Measurements from ENCODE around the gene COL12A1. TPM values are rescaled to one million over a fixed set of nuclear protein-coding genes. Genes with fewer than 3 reads are reported as not detected.

The COL12A1 gene
- total RNA-seq, 3 donors from 2014 or later (not counting 1 experiment from before 2014, with no cell fraction given): 0.25 TPM; not detected in 2

DNA sequence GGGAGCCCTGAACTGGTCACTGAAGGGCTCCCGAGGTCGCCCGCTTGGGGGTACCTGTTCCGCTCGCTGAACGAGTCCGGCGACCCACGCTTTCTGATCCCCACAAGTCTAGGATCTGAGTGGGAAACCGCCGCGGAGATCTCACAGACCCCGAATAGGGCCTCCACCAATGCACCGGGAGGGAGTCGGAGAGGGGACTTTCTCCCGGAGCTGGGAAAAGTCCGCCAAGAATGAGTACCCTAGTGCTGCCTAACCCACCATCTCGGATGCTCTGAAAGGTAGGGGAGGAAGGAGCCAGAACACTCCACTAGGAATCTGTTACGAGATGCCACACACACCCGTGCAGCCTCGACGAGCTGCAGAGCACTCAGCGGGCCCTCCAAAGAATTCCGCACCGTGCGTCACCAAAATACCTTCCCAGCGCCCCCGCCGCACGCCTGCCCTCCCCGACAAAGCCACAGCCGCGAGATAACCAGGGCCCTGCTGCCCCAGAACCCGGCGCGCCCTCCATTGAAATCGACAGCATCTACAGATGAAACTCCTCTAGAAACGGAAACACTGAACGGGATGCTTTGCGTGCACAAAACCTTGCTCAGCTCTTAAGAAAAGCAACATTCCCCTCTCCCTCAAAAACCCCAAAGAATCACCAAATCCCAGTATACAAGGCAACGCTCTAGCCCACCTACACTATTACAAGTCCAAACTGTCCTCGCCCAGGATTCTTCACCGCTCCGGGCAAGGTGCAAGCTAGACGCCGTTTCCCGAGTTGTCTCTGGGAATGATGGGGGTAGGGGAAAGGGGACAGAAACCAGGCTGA is 686 bp downstream of the COL12A1 start:
- WGBS (ENCODE audit: insufficient coverage): 5% methylated on average over 47 of the region's 47 CpGs
- Histone ChIP-seq H3K4me3 (ENCODE audit: low read length) (no peak overlapping the region), H3K27me3 (ENCODE audit: control insufficient read depth, insufficient read depth, low read length) (peaks cover 55% of the 10 kb centered on the region), H3K9me3 (ENCODE audit: control insufficient read depth, insufficient read depth, low read length) (no peaks in the 10 kb centered on the region), H3K4me1 (ENCODE audit: control insufficient read depth, insufficient read depth, low read length) (peaks cover 50% of the 10 kb centered on the region), H3K36me3 (ENCODE audit: control insufficient read depth, insufficient read depth, low read length) (no peaks in the 10 kb centered on the region), H3K27ac (ENCODE audit: low read length) (no peak overlapping the region)
- Mint-ChIP-seq H3K27ac (no peak overlapping the region), H3K36me3 (no peaks in the 10 kb centered on the region), H3K9me3 (no peaks in the 10 kb centered on the region), H3K4me3 (peak overlapping the region; percentile 8), H3K27me3 (ENCODE audit: low read depth in 2 of 2) (peaks cover 73 to 88% of the 10 kb centered on the region in 2 donors), H3K4me1 (peaks cover 37 to 54% of the 10 kb centered on the region in 2 donors)
- intact Hi-C loops (cut with micrococcal nuclease): no loop called here
- TF ChIP-seq, protein P1, sequence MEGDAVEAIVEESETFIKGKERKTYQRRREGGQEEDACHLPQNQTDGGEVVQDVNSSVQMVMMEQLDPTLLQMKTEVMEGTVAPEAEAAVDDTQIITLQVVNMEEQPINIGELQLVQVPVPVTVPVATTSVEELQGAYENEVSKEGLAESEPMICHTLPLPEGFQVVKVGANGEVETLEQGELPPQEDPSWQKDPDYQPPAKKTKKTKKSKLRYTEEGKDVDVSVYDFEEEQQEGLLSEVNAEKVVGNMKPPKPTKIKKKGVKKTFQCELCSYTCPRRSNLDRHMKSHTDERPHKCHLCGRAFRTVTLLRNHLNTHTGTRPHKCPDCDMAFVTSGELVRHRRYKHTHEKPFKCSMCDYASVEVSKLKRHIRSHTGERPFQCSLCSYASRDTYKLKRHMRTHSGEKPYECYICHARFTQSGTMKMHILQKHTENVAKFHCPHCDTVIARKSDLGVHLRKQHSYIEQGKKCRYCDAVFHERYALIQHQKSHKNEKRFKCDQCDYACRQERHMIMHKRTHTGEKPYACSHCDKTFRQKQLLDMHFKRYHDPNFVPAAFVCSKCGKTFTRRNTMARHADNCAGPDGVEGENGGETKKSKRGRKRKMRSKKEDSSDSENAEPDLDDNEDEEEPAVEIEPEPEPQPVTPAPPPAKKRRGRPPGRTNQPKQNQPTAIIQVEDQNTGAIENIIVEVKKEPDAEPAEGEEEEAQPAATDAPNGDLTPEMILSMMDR (IDR thresholded peaks at IDR 0.05): no peak
- DNase-seq: peak in 1 of 2 donors; percentile 38
- ATAC-seq: no peak

DNA sequence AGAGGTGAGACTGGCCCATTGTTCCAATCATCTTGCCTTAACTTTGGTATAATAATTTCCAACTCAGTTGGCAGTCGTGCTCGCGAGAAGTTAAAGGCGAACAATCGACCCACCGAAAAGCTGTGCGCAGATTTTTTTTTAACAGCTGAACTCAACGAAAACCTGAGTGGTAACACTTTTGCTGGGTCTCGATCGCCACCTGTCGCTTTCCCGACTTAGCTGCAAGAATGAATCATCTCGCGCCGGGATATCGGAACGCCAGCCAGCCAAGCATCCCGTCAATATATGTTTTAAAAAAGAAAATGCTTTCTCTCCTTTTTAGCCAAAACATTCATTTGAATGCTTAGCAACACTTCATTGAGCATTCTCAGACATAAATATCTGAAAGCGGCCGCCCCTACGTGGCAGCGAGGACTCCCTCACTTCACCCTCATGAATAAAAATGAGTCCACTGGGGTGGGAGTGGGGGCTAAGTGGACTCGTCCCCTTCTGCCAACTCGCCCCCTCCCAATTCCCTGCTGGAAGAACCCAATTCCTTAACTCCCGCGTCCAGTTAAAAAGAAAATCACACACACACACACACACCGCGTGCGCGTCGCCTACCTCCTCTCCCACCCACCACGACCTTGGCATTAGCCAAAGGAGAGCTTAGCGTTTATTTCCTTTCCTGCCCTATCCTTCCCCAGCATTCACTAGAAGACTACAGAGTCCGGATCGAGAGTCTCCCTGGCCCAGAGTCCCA is 1.5 kb downstream of the COL12A1 start:
- H3K36me3 ChIP-seq (ENCODE audit: control insufficient read depth, insufficient read depth, low read length): no peaks in the 10 kb centered on the region
- H3K27ac ChIP-seq (ENCODE audit: low read length): no peak overlapping the region
- H3K9me3 ChIP-seq (ENCODE audit: control insufficient read depth, insufficient read depth, low read length): no peaks in the 10 kb centered on the region
- H3K27me3 ChIP-seq (ENCODE audit: control insufficient read depth, insufficient read depth, low read length): peaks cover 55% of the 10 kb centered on the region
- DNase-seq: peak in 1 of 2 donors; percentile 49
- peaks cover 50% of the 10 kb centered on the region for H3K4me1 ChIP-seq (ENCODE audit: control insufficient read depth, insufficient read depth, low read length)
- no peak overlapping the region for H3K27ac Mint-ChIP-seq
- intact Hi-C loops (cut with micrococcal nuclease): no loop called here
- no peak overlapping the region for H3K4me3 ChIP-seq (ENCODE audit: low read length)
- H3K27me3 Mint-ChIP-seq (ENCODE audit: low read depth in 2 of 2): peaks cover 68 to 82% of the 10 kb centered on the region in 2 donors
- no peaks in the 10 kb centered on the region for H3K36me3 Mint-ChIP-seq
- H3K4me1 Mint-ChIP-seq: peaks cover 37 to 54% of the 10 kb centered on the region in 2 donors
- TF ChIP-seq, protein P1 (IDR thresholded peaks at IDR 0.05): peak; percentile 13
- no peak for ATAC-seq
- no peak overlapping the region for H3K4me3 Mint-ChIP-seq
- no peaks in the 10 kb centered on the region for H3K9me3 Mint-ChIP-seq
- WGBS (ENCODE audit: insufficient coverage): 3% methylated on average over 34 of the region's 35 CpGs

DNA sequence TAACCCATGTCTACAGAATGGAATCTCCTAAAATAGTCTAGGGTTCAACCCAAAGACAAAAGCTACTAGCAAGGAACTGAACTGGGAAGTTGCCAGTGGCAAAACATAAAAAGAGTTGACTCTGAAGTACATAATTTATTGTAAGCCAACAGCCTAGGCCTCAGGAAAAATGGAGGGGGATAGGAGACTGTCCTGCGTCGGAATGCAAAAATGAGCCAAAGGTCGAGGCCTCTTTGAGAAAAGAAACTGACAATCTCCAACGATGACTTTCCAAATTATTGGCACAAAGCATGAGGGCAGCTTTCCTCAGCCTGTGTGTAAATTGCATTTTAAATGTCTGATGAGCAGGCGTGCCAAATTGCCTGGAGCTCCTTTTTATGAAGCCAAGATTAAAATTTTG is 2.1 kb downstream of the COL12A1 start:
- no peak for DNase-seq
- H3K4me1 Mint-ChIP-seq: peaks cover 32 to 49% of the 10 kb centered on the region in 2 donors
- peaks cover 63 to 76% of the 10 kb centered on the region in 2 donors for H3K27me3 Mint-ChIP-seq (ENCODE audit: low read depth in 2 of 2)
- TF ChIP-seq, protein P1 (IDR thresholded peaks at IDR 0.05): no peak
- WGBS (ENCODE audit: insufficient coverage): 58% methylated on average over 5 of the region's 5 CpGs
- no peak overlapping the region for H3K4me3 Mint-ChIP-seq
- intact Hi-C loops (cut with micrococcal nuclease): no loop called here
- Histone ChIP-seq H3K27me3 (ENCODE audit: control insufficient read depth, insufficient read depth, low read length) (peaks cover 53% of the 10 kb centered on the region), H3K9me3 (ENCODE audit: control insufficient read depth, insufficient read depth, low read length) (no peaks in the 10 kb centered on the region), H3K36me3 (ENCODE audit: control insufficient read depth, insufficient read depth, low read length) (no peaks in the 10 kb centered on the region), H3K27ac (ENCODE audit: low read length) (no peak overlapping the region), H3K4me1 (ENCODE audit: control insufficient read depth, insufficient read depth, low read length) (peaks cover 45% of the 10 kb centered on the region), H3K4me3 (ENCODE audit: low read length) (no peak overlapping the region)
- ATAC-seq: no peak
- no peaks in the 10 kb centered on the region for H3K36me3 Mint-ChIP-seq
- H3K9me3 Mint-ChIP-seq: no peaks in the 10 kb centered on the region
- H3K27ac Mint-ChIP-seq: no peak overlapping the region
